ENCODE results near the gene RDM1. TPM values are rescaled to one million over a fixed set of nuclear protein-coding genes. Genes with fewer than 3 reads are reported as not detected.

The RDM1 gene
- total RNA-seq, 1 donor from 2014 or later, result not detected

GRCh38 chr17:35890774-35891155, 39.8 kb downstream of the RDM1 start:
- DNase-seq (ENCODE audit: low read depth), result no peak
- Histone ChIP-seq H3K4me3 (ENCODE audit: low read depth, low read length) (no peak overlapping the region), H3K27me3 (ENCODE audit: control insufficient read depth, insufficient read depth, low read length) (no peaks in the 10 kb centered on the region), H3K36me3 (ENCODE audit: control insufficient read depth, insufficient read depth, low read length) (no peaks in the 10 kb centered on the region)
- FAIRE-seq, result no peak
- TF ChIP-seq CTCF (IDR thresholded peaks at IDR 0.05; ENCODE audit: insufficient read depth, low read length, severe bottlenecking), result no peak

GRCh38 chr17:35889818-35890773, 40.5 kb downstream of the RDM1 start:
- Histone ChIP-seq H3K36me3 (ENCODE audit: control insufficient read depth, insufficient read depth, low read length) (no peaks in the 10 kb centered on the region), H3K4me3 (ENCODE audit: low read depth, low read length) (no peak overlapping the region), H3K27me3 (ENCODE audit: control insufficient read depth, insufficient read depth, low read length) (no peaks in the 10 kb centered on the region)
- peak; percentile 18 for DNase-seq (ENCODE audit: low read depth)
- FAIRE-seq, result no peak
- TF ChIP-seq CTCF (IDR thresholded peaks at IDR 0.05; ENCODE audit: insufficient read depth, low read length, severe bottlenecking), result no peak

- no peak for TF ChIP-seq CTCF (IDR thresholded peaks at IDR 0.05; ENCODE audit: insufficient read depth, low read length, severe bottlenecking)
- no peak overlapping the region for H3K4me3 ChIP-seq (ENCODE audit: low read depth, low read length)
- H3K36me3 ChIP-seq (ENCODE audit: control insufficient read depth, insufficient read depth, low read length), result no peaks in the 10 kb centered on the region
- FAIRE-seq, result no peak
- no peaks in the 10 kb centered on the region for H3K27me3 ChIP-seq (ENCODE audit: control insufficient read depth, insufficient read depth, low read length)
- DNase-seq (ENCODE audit: low read depth), result no peak
These were observed 41.3 kb downstream of the RDM1 start for GRCh38 chr17:35889241-35889640.

- Histone ChIP-seq H3K4me3 (ENCODE audit: low read depth, low read length) (no peak within 1 kb of the TSS), H3K36me3 (ENCODE audit: control insufficient read depth, insufficient read depth, low read length) (no peaks in the 10 kb centered on the region), H3K27me3 (ENCODE audit: control insufficient read depth, insufficient read depth, low read length) (no peaks in the 10 kb centered on the region)
- no peak for TF ChIP-seq CTCF (IDR thresholded peaks at IDR 0.05; ENCODE audit: insufficient read depth, low read length, severe bottlenecking)
- DNase-seq (ENCODE audit: low read depth), result peak; percentile 60
- FAIRE-seq, result no peak
These were observed 50.6 kb downstream of the RDM1 start, which contains the start of gene CCL5 for GRCh38 chr17:35879773-35880654. CCL5 (minus strand) TSS chr17:35880360.

- FAIRE-seq (no peak), DNase-seq (ENCODE audit: low read depth) (no peak)
- TF ChIP-seq CTCF (IDR thresholded peaks at IDR 0.05; ENCODE audit: insufficient read depth, low read length, severe bottlenecking), result no peak
- no peak overlapping the region for H3K4me3 ChIP-seq (ENCODE audit: low read depth, low read length)
- no peaks in the 10 kb centered on the region for H3K27me3 ChIP-seq (ENCODE audit: control insufficient read depth, insufficient read depth, low read length)
- H3K36me3 ChIP-seq (ENCODE audit: control insufficient read depth, insufficient read depth, low read length), result no peaks in the 10 kb centered on the region
These were observed 52.2 kb downstream of the RDM1 start for GRCh38 chr17:35878361-35878760.
